AG08395 (cell line): Measurements from ENCODE around the gene SPEG.

Experiments
- DNase-seq: peaks from one replicate; pipeline ENCODE4 v3.0.0; 2012; ENCODE audit warnings: mixed read lengths, low spot score

Gene SPEG

GRCh38 chr2:219533930-219534661, 99.5 kb downstream of the SPEG start:
- no peak for DNase-seq

- no peak for DNase-seq
Observed at GRCh38 chr2:219536425-219536824, 101.8 kb downstream of the SPEG start.

GRCh38 chr2:219536967-219537366, 102.3 kb downstream of the SPEG start:
- DNase-seq = no peak

- no peak for DNase-seq
Observed at GRCh38 chr2:219537657-219538488, 103.2 kb downstream of the SPEG start.

- no peak for DNase-seq
Observed at GRCh38 chr2:219538504-219538951, 103.9 kb downstream of the SPEG start.

GRCh38 chr2:219538956-219539788, 104.5 kb downstream of the SPEG start:
- no peak for DNase-seq

GRCh38 chr2:219539926-219540678, 105.5 kb downstream of the SPEG start:
- no peak for DNase-seq

GRCh38 chr2:219540784-219541504, 106.3 kb downstream of the SPEG start:
- no peak for DNase-seq

GRCh38 chr2:219541611-219542180, 107.1 kb downstream of the SPEG start:
- peak; percentile 40 for DNase-seq

GRCh38 chr2:219542931-219543595, 108.4 kb downstream of the SPEG start:
- DNase-seq = peak; percentile 46

GRCh38 chr2:219543596-219544358, 109.1 kb downstream of the SPEG start, which contains the start of the genes CHPF and TMEM198:
CHPF (minus strand) TSS chr2:219543809; CDS start chr2:219543538, 271 bp downstream.
TMEM198 (plus strand) TSS chr2:219544028; CDS start chr2:219544728, 700 bp downstream.
- DNase-seq = peak; percentile 99

GRCh38 chr2:219544567-219544966, 109.9 kb downstream of the SPEG start:
- no peak for DNase-seq

- no peak for DNase-seq
Observed at GRCh38 chr2:219545295-219545942, 110.8 kb downstream of the SPEG start.

- DNase-seq = no peak
Observed at GRCh38 chr2:219545943-219546352, 111.3 kb downstream of the SPEG start.

GRCh38 chr2:219547621-219548020, 113.0 kb downstream of the SPEG start:
- no peak for DNase-seq
